K562 (cell line): ENCODE measurements around the gene EPB41L4B. TPM values are rescaled to one million over a fixed set of nuclear protein-coding genes. Genes with fewer than 3 reads are reported as not detected.

ENCODE experiments used
- ATAC-seq: fragments of 200-7000 bp; cut with Tn5 transposase; 3 replicates; pipeline ENCODE4 v1.9.1; 2020; ENCODE audit warnings: moderate library complexity
- BruUV-seq: library from RNA; stranded (reverse); fragments of 400-500 nt; replicated peaks from 2 replicates; lab custom pipeline; 2021; lab: Mats Ljungman, UMichigan
- CTCF ChIA-PET: fragments of 300-600 bp; formaldehyde crosslinking; extraction: SDS; loops from one replicate; lab custom pipeline; 2021; ENCODE audit warnings: low intra/inter-chr PET ratio; lab: Yijun Ruan, JAX
- POLR2A ChIA-PET: fragments of 300-600, 350-650 bp; sonication (Branson Sonifier 250); formaldehyde crosslinking; extraction: SDS; loops from one replicate; lab custom pipeline; 2021; ENCODE audit warnings: antibody characterized with exemption, inconsistent platforms; lab: Yijun Ruan, JAX
- DNase-seq, 4 experiments: peaks; one replicate each; pipeline versions ENCODE4 v3.0.0 to v3.0.0-alpha.2; 2011 to 2018; ENCODE audit warnings: low spot score in 3 of 4, mixed read lengths in 3 of 4; ENCODE audit errors: extremely low read depth in 1 of 4
- FAIRE-seq: peaks from 2 replicates; lab custom pipeline; 2011; peaks lifted over from hg19 to GRCh38; lab: Jason Lieb, UNC
- H2AFZ ChIP-seq: 2 replicates; pipeline ENCODE4 v1.6.0; 2011; ENCODE audit warnings: low read depth, low read length, control low read depth, inconsistent platforms
- H3K27ac ChIP-seq: fragments of 200-600 bp; 3 replicates; pipeline ENCODE4 v1.8.0; 2011; ENCODE audit warnings: low read depth, mild to moderate bottlenecking, control low read depth, inconsistent platforms, low read length, moderate library complexity, mixed read lengths; ENCODE audit errors: extremely low read depth
- H3K27me3 ChIP-seq, 2 experiments: fragments of 300-600 bp in 1 of 2; 2 replicates in 1 of 2; 3 replicates in 1 of 2; pipeline versions ENCODE4 v1.6.0 to v1.8.0; 2011; ENCODE audit warnings: inconsistent platforms in 2 of 2, low read length in 2 of 2, mild to moderate bottlenecking in 1 of 2, mixed read lengths in 1 of 2, moderate library complexity in 1 of 2; ENCODE audit not compliant: control insufficient read depth in 2 of 2, insufficient read depth in 2 of 2
- H3K36me3 ChIP-seq: fragments of 300-600 bp; 3 replicates; pipeline ENCODE4 v1.8.0; 2011; ENCODE audit warnings: mild to moderate bottlenecking, low read length, inconsistent platforms; ENCODE audit not compliant: control insufficient read depth, insufficient read depth
- H3K4me1 ChIP-seq, 2 experiments: fragments of 200-600 bp in 1 of 2; replicated peaks in 1 of 2; 2 replicates in 1 of 2; 3 replicates in 1 of 2; pipeline versions ENCODE4 v1.5.1 to v1.8.0; 2011; ENCODE audit warnings: inconsistent platforms in 2 of 2, low read length in 2 of 2, mild to moderate bottlenecking in 1 of 2, mixed read lengths in 1 of 2, moderate library complexity in 1 of 2; ENCODE audit not compliant: control insufficient read depth in 2 of 2, insufficient read depth in 2 of 2
- H3K4me2 ChIP-seq: 2 replicates; pipeline ENCODE4 v1.6.1; 2011; ENCODE audit warnings: low read length, control low read depth, inconsistent platforms, mixed read lengths; ENCODE audit not compliant: insufficient read depth
- H3K4me3 ChIP-seq: fragments of 200-600 bp; sonication (generic), shearing (Covaris generic); 2 replicates; pipeline ENCODE4 v1.5.1; 2016; ENCODE audit warnings: control low read depth, inconsistent platforms
- H3K79me2 ChIP-seq: fragments of 200-600 bp; 3 replicates; pipeline ENCODE4 v1.8.0; 2011; ENCODE audit warnings: low read length, inconsistent platforms; ENCODE audit not compliant: control insufficient read depth, insufficient read depth
- H3K9ac ChIP-seq, 2 experiments: 2 replicates each; pipeline versions ENCODE4 v1.6.0 to v1.6.1; 2011; ENCODE audit warnings: low read depth in 2 of 2, low read length in 2 of 2, control low read depth in 1 of 2, inconsistent platforms in 1 of 2, mild to moderate bottlenecking in 1 of 2, mixed read lengths in 1 of 2; ENCODE audit not compliant: insufficient read depth in 1 of 2
- H3K9me1 ChIP-seq: one replicate; pipeline ENCODE4 v1.6.0; 2011; ENCODE audit warnings: inconsistent platforms, mild to moderate bottlenecking, low read length, moderate library complexity; ENCODE audit not compliant: control insufficient read depth, insufficient read depth
- H3K9me3 ChIP-seq: replicated peaks from 2 replicates; pipeline ENCODE4 v1.5.1; 2011; ENCODE audit warnings: low read depth, low read length, inconsistent platforms; ENCODE audit not compliant: control insufficient read depth, insufficient read depth
- H4K20me1 ChIP-seq: replicated peaks from 2 replicates; pipeline ENCODE4 v1.6.1; 2011; ENCODE audit warnings: low read length, inconsistent platforms, mixed read lengths; ENCODE audit not compliant: control insufficient read depth, insufficient read depth
- GTF2E2 ChIP-seq: fragments of 200-800 bp; sonication (Bioruptor generic); IDR thresholded peaks from 2 replicates; pipeline ENCODE4 v1.6.1; 2016; ENCODE audit warnings: missing genetic modification characterization, missing compliant biosample characterization
- NFIC ChIP-seq: fragments of 450-650 bp; IDR thresholded peaks from 2 replicates; pipeline ENCODE4 v1.6.1; 2017; ENCODE audit warnings: mild to moderate bottlenecking, inconsistent platforms
- THRAP3 ChIP-seq: fragments of 450-650 bp; IDR thresholded peaks from 2 replicates; pipeline ENCODE4 v1.6.1; 2016; ENCODE audit warnings: mild to moderate bottlenecking, inconsistent platforms, borderline replicate concordance
- WGBS: fragments of 100-300 bp; shearing (Covaris generic); methylation state at CpG from one replicate; pipeline ENCODE4 v1.1.6; 2016; ENCODE audit warnings: low coverage, mixed read lengths; ENCODE audit not compliant: insufficient coverage; ENCODE audit errors: missing lambda C conversion rate; 5-methylcytosine and 5-hydroxymethylcytosine counted together
- in situ Hi-C: fragments of 300-500 bp; cut with MboI; formaldehyde crosslinking; loops from 4 replicates; pipeline ENCODE4 v1.15.0; 2018; ENCODE audit warnings: inconsistent platforms, mixed read lengths
- intact Hi-C: fragments of 100-400 bp; cut with micrococcal nuclease; formaldehyde crosslinking; loops from 2 replicates; pipeline ENCODE4 v1.14.2; 2022
- polyA plus RNA-seq, 8 experiments: library from polyadenylated mRNA; depleted of rRNA in 4 of 8; stranded (reverse) in 5 of 8; unstranded in 3 of 8; fragments of >200 nt; fragmentation: Nextera tagmentation in 2 of 8; fragmentation: Illumina TruSeq in 1 of 8; extraction: Ambion mirVana in 2 of 8; extraction: Trizol in 1 of 8; gene quantifications; 2 replicates each; pipeline versions ENCODE4 v1.2.1 to v1.2.3, GENCODE V29; 2011 to 2014; ENCODE audit warnings: inconsistent platforms in 1 of 8, missing spikeins in 1 of 8
- total RNA-seq, 7 experiments: library from RNA; depleted of rRNA in 6 of 7; stranded (reverse); fragments of >200 nt in 6 of 7; fragmentation: Illumina TruSeq in 2 of 7; extraction: Trizol in 2 of 7; gene quantifications; 2 replicates each; pipeline versions ENCODE4 v1.2.1 to v1.2.3, GENCODE V29; 2011 to 2021; ENCODE audit warnings: low replicate concordance in 1 of 7

EPB41L4B gene
- total and polyA plus RNA-seq, 9 of the 15 experiments (the other 6 are each of a cell fraction or from before 2014, with no cell fraction given), result 0.09 to 0.38 (median 0.21) TPM

DNA sequence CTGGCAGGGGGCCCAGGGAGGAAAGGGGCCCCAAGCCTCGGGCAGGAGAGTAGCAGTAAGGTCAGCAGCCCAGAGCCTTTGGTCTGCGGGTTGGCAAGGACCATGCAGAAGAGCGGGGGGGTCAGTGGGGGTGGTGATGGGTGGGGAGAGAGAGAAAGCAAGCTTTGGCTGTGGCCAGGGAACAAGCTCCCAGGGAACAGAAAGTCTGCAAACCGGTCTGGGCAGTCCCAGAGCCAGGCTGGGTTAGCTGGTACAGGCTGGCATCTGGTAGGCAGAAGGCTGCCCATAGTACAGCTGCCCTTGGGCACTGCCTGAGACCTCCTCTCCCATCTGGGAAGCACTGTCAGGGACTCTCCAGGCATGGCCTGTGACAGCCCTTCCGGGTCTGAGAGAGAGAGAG is 10.5 kb upstream of the EPB41L4B start:
- BruUV-seq, result no TSS peak
- Histone ChIP-seq H3K4me3 (no peak overlapping the region), H3K27ac (no peak overlapping the region)
- TF ChIP-seq GTF2E2 (tag), result no peak
- TF ChIP-seq, all 486 proteins: peak for 0
- DNase-seq (no peak), ATAC-seq (no peak), FAIRE-seq (no peak)
- Histone ChIP-seq H3K9me1 (no peaks in the 10 kb centered on the region), H2AFZ (no peak overlapping the region), H4K20me1 (no peaks in the 10 kb centered on the region), H3K36me3 (no peaks in the 10 kb centered on the region), H3K27me3 (peaks cover 2 to 19% of the 10 kb centered on the region in 2 experiments; a peak in 3 of 5 replicates), H3K9ac (no peak overlapping the region), H3K4me1 (peaks cover 0 to 11% of the 10 kb centered on the region in 2 experiments; a peak in 3 of 5 replicates), H3K9me3 (no peaks in the 10 kb centered on the region), H3K4me2 (no peak overlapping the region), H3K79me2 (no peaks in the 10 kb centered on the region)
- ChIA-PET CTCF (no interaction called here), POLR2A (no interaction called here)
- intact Hi-C loops (no loop called here), in situ Hi-C loops (no loop called here)
- WGBS, result 0% methylated on average over 4 of the region's 5 CpGs

DNA sequence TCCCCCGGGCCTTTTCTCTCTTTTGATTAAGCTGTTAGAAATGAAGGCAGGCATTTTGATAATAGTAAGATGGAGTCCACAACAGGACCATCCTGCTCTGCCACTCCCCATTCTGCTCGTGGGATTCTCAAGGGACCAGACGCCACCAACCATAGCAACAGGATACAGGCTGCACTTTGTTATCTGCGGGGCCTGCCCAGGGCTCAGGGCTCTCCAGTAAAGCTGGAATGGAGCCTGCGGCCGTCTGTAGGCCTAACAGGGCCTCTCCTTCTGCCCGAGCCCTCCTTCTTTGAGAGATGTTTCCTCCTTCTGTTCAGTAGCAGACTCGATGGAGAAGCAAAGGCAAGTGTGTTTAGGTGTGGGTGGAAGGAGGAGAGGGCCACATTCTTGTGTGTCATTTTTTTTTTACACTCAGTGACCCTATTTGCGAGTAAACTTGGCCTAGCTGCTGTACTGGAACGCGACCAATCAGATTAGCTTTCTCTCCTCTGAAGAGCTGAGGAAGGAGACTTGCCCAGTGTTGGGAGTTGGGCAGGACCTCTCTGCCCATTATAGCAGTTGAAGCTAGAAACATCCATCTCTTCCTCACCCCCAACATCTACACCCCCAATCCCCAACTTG is 8.9 kb upstream of the EPB41L4B start:
- intact Hi-C loops, result loop anchor here (10.0 kb wide), 1 partner anchor 445 kb away; no protein-coding TSS in a partner anchor
- peak; percentile 58; the same call in 2 of the 3 replicates for ATAC-seq
- Histone ChIP-seq H3K9ac (no peak overlapping the region), H3K9me3 (no peaks in the 10 kb centered on the region), H3K36me3 (no peaks in the 10 kb centered on the region), H3K9me1 (no peaks in the 10 kb centered on the region), H3K27me3 (peaks cover 2 to 19% of the 10 kb centered on the region in 2 experiments; a peak in 3 of 5 replicates), H3K4me1 (no peaks in the 10 kb centered on the region; a peak in 1 of 5 replicates), H2AFZ (no peak overlapping the region), H3K4me2 (no peak overlapping the region), H3K79me2 (no peaks in the 10 kb centered on the region), H3K27ac (no peak overlapping the region), H4K20me1 (no peaks in the 10 kb centered on the region), H3K4me3 (no peak overlapping the region)
- 1% methylated on average over 10 of the region's 11 CpGs for WGBS
- FAIRE-seq, result no peak
- ChIA-PET POLR2A (interaction anchor here (1.2 kb wide), 1 partner anchor 11 kb away, joined by 3 read pairs; no protein-coding TSS in a partner anchor), CTCF (no interaction called here)
- in situ Hi-C loops, result no loop called here
- BruUV-seq, result no TSS peak
- DNase-seq, result no peak
- TF ChIP-seq NFIC, result peak; percentile 45
- no peak for TF ChIP-seq THRAP3
